Fibroblast of mammary gland (primary cell): Measurements from ENCODE around the gene DPEP2.
"Not testable (repeated sequence)": the region's sequence is repeated elsewhere in the genome, so short reads cannot be mapped to it uniquely, and the experiment has no call there.

Experiments
- DNase-seq: peaks from one replicate; pipeline ENCODE4 v3.0.0-alpha.2; 2010; ENCODE audit warnings: low read depth
- H3K4me3 ChIP-seq: 2 replicates; pipeline ENCODE4 v1.5.1; 2011; ENCODE audit warnings: low read depth, mild to moderate bottlenecking, low read length, moderate library complexity; ENCODE audit not compliant: control insufficient read depth
- TF ChIP-seq, protein P1 (sequence below): conservative IDR thresholded peaks from 2 replicates; pipeline ENCODE4 v1.5.1; 2011; ENCODE audit warnings: low read depth, low read length, inconsistent platforms; ENCODE audit not compliant: control insufficient read depth, insufficient read depth

DPEP2 gene

DNA sequence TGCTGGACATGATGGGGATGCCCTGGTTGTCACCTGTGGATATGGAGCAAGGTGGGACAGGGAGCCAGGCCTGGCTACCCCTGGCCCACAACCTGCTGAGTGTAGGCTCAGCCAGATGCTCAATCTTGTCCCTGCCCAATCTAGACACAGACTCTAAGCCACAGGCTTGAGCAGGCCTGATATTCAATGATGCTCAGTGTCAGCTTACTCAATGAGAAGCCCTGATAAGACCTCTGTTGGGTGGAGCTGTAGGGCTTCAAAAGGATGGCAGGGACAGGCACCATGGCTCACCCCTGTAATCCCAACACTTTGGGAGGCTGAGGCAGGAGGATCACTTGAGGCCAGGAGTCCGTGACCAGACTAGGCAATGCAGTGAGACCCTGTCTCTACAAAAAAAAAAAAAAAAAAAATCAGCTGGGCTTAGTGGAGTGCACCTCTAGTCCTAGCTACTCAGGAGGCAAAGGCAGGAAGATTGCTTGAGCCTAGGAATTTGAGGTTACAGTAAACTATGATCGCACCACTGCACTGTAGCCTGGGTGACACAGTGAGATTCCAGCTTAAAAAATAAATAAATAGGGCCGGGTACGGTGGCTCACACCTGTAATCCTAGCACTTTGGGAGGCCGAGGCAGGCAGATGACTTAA lies 58.7 kb downstream of the DPEP2 start:
- no peak for DNase-seq
- no peak overlapping the region for H3K4me3 ChIP-seq
- TF ChIP-seq, protein P1, sequence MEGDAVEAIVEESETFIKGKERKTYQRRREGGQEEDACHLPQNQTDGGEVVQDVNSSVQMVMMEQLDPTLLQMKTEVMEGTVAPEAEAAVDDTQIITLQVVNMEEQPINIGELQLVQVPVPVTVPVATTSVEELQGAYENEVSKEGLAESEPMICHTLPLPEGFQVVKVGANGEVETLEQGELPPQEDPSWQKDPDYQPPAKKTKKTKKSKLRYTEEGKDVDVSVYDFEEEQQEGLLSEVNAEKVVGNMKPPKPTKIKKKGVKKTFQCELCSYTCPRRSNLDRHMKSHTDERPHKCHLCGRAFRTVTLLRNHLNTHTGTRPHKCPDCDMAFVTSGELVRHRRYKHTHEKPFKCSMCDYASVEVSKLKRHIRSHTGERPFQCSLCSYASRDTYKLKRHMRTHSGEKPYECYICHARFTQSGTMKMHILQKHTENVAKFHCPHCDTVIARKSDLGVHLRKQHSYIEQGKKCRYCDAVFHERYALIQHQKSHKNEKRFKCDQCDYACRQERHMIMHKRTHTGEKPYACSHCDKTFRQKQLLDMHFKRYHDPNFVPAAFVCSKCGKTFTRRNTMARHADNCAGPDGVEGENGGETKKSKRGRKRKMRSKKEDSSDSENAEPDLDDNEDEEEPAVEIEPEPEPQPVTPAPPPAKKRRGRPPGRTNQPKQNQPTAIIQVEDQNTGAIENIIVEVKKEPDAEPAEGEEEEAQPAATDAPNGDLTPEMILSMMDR: no peak

GRCh38 chr16:67939507-67940445 lies 59.5 kb downstream of the DPEP2 start:
- TF ChIP-seq, protein P1: no peak
- DNase-seq: no peak
- no peak overlapping the region for H3K4me3 ChIP-seq

DNA sequence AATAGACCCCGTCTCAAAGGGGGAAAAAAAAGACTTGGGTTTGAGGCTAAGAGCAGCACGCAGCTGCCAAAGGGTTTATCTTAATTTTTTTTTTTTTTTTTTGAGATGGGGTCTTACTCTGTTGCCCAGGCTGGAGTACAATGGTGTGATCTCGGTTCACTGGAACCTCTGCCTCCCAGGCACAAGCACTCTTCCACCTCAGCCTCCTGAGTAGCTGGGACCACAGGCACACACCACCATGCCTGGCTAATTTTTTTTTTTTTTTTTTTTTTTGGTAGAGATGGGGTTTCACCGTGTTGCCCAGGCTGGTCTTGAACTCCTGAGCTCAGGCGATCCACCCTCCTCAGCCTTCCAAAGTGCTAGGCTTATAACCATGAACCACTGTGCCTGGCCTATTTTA lies 61.6 kb downstream of the DPEP2 start:
- not testable (repeated sequence) for DNase-seq, H3K4me3 ChIP-seq
